Measurements from ENCODE around the gene CRB2.

The CRB2 gene

GRCh38 chr9:123421801-123422455 lies 65.9 kb downstream of the CRB2 start:
- DNase-seq (ENCODE audit: low read depth in 2 of 2), result no peak

GRCh38 chr9:123422635-123423310 lies 66.8 kb downstream of the CRB2 start:
- DNase-seq (ENCODE audit: low read depth in 2 of 2), result no peak

DNA sequence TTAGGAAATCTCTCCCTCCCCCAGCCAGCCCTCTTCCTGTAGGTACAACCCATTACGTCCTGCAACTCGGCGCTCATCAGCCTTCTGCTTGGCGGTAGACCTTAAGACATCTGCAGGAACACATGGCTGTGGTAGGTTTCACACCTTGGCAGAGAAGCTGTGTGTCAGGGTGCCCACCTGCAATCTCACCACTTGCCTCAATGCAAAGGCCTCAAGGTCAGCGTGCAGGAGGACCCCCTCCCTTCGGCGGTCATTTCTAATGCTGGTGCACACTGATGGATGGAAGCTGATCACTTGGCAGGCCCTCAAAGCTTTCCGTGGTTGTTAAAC lies 67.3 kb downstream of the CRB2 start:
- no peak for DNase-seq (ENCODE audit: low read depth in 2 of 2)

DNA sequence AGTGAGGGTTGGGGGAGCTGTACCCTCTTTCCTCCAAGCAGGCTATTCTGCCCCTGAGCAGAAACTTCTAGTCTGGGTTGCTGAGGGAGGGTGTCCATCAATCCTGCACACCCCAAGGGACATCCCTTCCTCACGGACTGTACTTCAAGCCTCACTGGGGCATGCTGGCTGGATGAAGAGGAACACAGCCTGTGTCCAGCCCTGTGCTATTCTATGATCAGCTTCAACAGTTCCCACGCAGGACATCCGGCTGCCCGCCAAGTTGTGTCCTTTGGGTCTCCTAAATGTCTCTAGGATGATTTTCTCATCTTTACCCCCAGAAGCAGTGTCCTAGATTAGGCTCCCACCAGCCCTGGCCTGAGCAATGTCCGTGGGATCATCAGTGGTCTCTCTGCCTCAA lies 68.1 kb downstream of the CRB2 start:
- DNase-seq (ENCODE audit: low read depth in 2 of 2), result no peak

GRCh38 chr9:123424552-123425225 lies 68.7 kb downstream of the CRB2 start:
- DNase-seq (ENCODE audit: low read depth in 2 of 2), result no peak

GRCh38 chr9:123425261-123425821 lies 69.3 kb downstream of the CRB2 start:
- no peak for DNase-seq (ENCODE audit: low read depth in 2 of 2)

GRCh38 chr9:123425836-123426365 lies 69.9 kb downstream of the CRB2 start:
- DNase-seq (ENCODE audit: low read depth in 2 of 2), result no peak

DNA sequence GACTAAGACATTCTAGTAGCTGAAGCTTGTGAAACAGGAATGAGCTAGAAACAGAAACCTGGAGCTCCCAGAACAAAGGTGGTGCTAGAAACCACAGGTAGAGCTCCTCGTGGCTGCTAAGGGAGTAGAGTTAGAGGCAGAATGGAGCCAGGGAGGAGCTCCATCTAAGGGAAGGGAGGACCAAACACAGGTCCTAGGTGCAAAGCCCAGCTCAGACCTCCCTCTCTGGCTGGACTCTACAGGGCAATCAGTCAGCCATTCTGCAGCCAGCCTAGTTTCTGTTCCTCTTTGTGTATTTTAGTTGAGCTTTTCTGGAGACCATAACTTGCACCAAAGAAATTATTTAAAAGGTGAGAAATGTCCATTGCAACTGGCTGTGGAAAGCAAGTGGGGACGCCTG lies 70.4 kb downstream of the CRB2 start:
- no peak for DNase-seq (ENCODE audit: low read depth in 2 of 2)
